CD1c-positive myeloid dendritic cell (primary cell): ENCODE measurements around the gene MACROD2.

Source experiments
- DNase-seq: peaks from one replicate; pipeline ENCODE4 v3.0.0-alpha.2; 2016; ENCODE audit errors: extremely low spot score

Gene MACROD2

GRCh38 chr20:15658295-15658694, 1663.0 kb downstream of the MACROD2 start:
- no peak for DNase-seq

DNA sequence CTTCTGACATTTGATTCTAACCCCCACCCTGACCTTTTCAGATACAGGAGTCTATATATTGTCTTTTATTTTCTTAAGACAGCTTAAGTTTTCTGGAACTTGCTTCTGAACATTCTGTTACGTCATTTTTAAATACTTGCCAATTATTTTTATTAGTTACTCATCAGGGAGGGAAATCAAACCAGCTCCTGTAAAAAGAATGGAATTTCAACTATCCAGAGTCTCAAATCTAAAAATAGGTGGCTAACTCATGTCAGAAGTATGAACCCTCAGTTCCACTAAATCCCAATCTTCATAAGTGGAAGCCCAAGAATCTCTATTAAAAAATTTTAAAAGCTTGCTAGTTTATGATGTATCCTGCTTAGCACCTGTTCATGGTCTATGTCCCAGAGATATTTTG, 1677.9 kb downstream of the MACROD2 start:
- DNase-seq, result no peak

- no peak for DNase-seq
Measured at GRCh38 chr20:15674253-15675060, 1679.1 kb downstream of the MACROD2 start.

DNA sequence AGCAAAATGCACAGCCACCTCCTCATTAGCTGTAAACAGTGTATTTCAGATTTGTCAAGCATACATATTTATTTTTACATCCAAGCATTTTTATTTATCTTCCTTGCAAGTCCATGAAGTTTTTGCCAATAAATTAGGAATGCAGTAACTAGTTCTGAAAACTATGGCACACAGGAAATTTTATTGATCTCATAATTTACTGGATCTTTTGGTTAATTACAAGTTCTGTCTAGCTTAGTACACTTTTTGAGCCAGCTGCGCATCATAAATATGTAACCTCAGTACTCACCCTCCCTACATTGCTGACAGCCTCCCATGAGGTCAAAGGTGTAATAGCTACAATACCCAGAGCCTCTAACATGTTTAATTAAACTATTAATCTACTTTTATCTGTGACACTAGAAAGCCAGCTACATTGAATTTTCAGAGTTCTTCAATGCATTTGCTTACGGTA, 1679.8 kb downstream of the MACROD2 start:
- DNase-seq, result no peak

DNA sequence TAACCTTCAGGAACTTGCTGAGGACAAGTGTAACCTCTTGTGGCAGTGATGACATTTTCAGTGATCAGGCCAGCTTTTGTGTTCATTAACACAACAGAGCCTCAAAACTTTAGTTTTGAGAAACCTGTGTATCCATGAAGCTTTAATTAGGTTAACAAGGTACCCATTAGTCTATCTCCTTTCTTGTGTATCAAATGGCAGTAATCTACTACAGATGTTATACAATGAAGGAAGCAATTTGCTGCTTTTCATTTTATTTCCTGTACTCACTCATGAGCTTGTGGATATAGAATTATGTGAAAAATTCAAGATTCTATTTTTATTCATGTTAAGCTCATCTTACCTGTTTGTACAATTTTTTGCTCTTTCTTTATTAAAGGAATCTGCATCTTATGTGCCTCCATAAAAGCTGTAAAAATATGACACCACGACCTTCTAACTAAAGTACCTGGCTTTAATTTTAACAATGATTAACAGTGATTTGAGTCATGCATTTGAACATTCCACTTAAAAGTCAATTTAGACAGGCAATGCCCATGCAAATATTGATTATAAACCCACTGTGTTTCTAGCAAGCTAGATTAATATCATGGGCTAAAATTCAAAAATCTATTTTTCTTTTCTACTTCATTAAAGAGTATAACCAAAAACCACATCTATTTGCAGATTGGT, 1680.6 kb downstream of the MACROD2 start:
- no peak for DNase-seq

GRCh38 chr20:15676815-15677214, 1681.5 kb downstream of the MACROD2 start:
- no peak for DNase-seq

DNA sequence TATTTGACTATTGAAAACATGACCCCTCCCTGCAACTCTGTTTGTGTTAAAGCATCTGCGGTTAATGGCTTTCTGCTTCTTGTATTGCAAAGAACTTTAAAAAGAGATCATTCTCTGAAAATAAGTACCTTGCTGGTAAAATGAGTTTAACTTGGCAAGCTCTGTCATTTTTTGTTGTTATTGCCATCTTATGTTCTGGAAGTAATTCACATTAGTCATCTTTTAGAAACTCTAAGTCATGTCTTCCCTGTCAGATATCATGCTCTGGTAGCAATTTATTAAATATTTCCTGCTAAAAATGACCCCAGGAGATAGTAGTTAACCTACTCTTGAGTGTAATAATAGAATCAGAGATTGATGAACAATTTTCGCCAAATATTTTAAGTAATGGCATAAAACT, 1687.4 kb downstream of the MACROD2 start:
- no peak for DNase-seq

DNA sequence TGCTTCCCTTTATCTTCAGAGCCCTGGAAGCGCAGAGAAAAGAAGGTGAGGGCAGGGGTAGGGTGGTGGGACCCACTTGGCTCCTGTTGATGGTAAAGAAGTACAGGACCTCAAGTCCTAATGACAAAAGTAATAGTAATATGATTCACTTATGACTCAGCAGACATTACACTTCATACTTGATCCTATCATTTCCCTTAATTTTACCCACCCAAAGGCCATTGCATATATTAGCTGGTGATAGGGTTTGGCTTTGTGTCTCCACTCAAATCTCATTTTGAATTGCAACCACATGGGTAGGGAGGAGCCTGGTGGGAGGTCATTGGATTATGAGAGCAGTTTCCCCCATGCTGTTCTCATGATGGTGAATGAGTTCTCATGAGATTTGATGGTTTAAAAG, 1697.3 kb downstream of the MACROD2 start:
- no peak for DNase-seq

GRCh38 chr20:15699431-15700146, 1704.3 kb downstream of the MACROD2 start:
- DNase-seq, result no peak

DNA sequence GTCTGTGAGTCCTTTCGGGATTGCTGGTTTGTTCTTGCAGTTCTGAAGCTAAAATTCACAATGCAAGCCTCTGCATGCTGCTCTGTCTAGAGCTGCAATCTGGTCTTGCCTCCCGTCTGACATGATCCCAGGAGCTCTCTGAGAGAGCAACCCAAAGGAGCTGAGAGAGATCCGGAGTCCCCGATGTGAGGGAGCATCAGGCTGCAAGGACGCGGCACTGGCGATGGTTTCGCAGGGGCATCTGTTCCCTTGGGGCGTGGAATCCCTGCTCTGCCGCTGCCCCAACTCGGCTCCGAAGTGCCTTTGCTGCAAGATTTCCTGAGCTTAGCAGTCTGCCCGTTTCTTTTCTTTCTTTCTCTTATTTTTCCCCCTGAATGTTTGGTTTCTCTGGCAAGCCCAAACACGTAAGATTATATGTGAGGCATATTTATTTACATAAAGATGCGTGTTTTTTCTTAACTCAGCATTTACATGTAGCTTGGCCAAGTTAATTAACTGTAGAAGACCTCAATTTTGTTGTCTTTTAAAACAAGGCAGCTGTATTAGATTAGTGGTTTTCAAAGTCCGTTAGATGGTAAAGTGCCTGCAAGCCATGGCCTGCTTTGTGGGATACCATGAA, 1704.9 kb downstream of the MACROD2 start:
- no peak for DNase-seq

GRCh38 chr20:15702161-15702560, 1706.8 kb downstream of the MACROD2 start:
- no peak for DNase-seq

- DNase-seq, result no peak
Measured at GRCh38 chr20:15703171-15703911, 1708.0 kb downstream of the MACROD2 start.

DNA sequence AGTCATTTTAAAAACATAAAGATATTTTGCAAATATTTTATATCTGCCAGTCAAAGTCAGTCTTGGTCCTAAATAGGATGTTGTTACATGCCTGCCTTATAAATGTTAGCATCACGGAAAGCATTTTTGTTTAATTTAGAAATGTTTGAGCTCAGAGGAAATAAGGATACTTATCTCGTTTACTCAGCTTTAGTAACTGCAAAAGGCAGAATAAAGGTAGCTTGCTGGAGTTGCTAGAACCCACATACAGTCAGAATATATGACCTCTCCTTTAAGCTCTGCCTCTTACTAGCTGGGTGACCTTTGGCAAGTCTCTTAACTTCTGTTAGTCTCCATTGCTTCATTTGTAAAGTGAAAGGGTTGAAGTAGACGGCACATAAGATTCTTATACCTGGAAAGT, 1710.7 kb downstream of the MACROD2 start:
- DNase-seq, result no peak

- DNase-seq, result no peak
Measured at GRCh38 chr20:15706719-15707118, 1711.4 kb downstream of the MACROD2 start.

GRCh38 chr20:15708984-15709598, 1713.8 kb downstream of the MACROD2 start:
- DNase-seq, result peak; percentile 61

- DNase-seq, result no peak
Measured at GRCh38 chr20:15710636-15711035, 1715.3 kb downstream of the MACROD2 start.

GRCh38 chr20:15711177-15711576, 1715.9 kb downstream of the MACROD2 start:
- DNase-seq, result no peak

GRCh38 chr20:15716256-15716655, 1720.9 kb downstream of the MACROD2 start:
- DNase-seq, result no peak

GRCh38 chr20:15726416-15726815, 1731.1 kb downstream of the MACROD2 start:
- DNase-seq, result no peak

DNA sequence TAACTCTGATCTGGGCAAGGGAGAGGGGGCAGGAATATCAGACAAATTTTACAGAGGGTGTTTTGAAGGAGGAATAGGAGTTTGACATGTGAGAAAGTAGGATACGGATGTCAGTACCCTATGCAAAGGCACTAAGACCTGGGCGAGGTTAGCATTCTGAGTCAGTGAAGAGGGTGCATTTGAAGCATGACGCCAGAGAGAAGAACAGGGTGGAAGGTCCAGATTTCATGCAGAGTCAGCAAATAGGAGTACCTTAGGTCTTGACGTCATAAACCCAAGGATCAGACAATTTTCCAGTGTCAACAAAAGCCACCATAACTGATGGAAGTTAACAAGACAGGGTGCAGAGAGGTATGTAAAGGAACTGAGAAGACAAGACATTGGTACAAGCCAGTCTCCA, 1738.7 kb downstream of the MACROD2 start:
- DNase-seq, result no peak

DNA sequence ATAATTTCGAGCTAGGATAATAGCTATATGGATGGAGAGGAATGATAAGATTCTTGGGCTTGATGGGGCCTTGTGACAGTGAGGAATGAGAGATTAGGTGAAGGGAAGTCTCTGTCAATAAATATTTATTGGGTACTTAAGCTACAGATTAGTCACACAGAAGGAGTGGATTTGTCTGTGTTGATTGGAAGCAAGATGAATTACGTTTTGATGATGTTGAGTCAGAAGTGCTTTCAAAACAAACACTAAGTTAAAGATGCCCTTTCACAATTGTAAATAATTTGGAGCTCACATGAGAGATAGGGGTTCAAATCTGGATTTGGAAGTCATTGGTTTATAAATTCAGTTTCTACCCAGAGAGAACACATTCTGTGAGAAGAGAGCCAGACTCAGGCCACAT, 1743.7 kb downstream of the MACROD2 start:
- no peak for DNase-seq
